ENCODE data around the gene SCN2A. TPM values are rescaled to one million over a fixed set of nuclear protein-coding genes. Genes with fewer than 3 reads are reported as not detected.

The SCN2A gene
- 0.05 TPM for polyA plus RNA-seq (ENCODE audit: insufficient read length)

- DNase-seq (ENCODE audit: low read depth): peak; percentile 9
Observed at GRCh38 chr2:165239230-165239629, at the start of gene SCN2A. Gene SCN2A, plus strand, starts transcription at chr2:165239414. Its CDS starts 56,410 bp downstream, at chr2:165295824.

- no peak for DNase-seq (ENCODE audit: low read depth)
Observed at GRCh38 chr2:165191096-165191728, 48.0 kb upstream of the SCN2A start.

DNA sequence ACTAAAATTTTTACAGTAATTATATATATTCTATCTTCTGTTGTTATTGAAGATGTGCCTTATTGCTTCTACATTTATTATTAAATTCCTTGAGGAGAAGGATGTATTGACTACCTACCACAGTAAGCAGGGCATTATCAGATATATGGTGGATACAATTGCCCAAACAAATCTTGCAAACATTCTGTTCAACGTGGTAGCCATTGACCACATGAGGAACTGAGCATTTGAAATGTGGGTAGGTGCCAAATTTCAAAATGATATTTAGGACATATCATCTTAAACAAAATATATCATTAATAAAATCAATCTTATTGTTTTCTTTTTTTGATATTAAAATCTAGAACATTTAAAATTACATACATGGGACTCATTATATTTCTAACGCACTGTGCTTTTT lies 46.5 kb upstream of the SCN2A start:
- DNase-seq (ENCODE audit: low read depth): no peak

DNA sequence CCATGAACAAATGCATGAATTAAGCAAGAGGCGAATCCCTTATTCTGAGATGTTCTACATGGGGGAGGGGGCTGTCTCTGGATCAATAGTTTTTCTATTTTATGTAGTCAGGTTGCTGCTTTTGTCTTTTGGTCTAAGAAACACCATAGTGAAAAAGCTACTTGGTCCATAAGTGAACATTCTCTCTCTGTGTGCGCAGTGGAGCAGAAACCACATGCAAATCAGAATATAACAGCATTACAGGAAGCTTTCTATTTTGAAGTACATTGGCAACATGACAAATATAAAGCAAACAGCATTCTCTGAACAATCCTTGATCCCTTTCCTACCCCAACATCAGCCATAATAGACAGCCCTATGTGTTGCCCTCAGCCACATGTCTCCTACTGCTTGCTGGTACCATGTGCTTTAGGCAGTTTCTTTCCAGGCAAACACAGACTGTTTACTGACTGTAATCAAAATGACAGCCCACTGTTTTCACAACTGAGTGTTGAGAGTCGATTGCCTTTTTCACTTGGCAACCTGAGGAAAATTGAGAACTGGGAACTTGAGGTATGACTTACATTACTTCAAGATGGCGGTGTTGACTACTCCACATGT lies 45.9 kb upstream of the SCN2A start:
- DNase-seq (ENCODE audit: low read depth): no peak

DNA sequence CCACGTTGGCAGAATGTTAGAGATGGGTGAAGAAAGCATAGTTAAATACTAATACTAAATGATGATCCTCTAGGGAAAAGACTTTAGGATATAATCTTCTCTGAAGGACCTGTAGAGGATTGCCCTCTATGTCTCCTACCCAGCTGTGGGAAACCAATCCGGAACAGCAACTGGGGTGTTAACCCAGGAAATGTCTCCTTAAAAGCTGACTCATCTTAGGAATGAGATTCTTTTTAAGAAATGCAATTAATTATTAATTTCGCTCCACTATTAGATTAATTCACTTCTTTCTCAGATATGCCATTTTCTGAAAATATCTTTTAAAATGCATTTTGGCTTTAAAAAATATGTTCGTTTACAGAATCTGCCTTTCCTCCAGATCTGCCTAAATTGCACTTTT lies 42.8 kb upstream of the SCN2A start:
- no peak for DNase-seq (ENCODE audit: low read depth)

DNA sequence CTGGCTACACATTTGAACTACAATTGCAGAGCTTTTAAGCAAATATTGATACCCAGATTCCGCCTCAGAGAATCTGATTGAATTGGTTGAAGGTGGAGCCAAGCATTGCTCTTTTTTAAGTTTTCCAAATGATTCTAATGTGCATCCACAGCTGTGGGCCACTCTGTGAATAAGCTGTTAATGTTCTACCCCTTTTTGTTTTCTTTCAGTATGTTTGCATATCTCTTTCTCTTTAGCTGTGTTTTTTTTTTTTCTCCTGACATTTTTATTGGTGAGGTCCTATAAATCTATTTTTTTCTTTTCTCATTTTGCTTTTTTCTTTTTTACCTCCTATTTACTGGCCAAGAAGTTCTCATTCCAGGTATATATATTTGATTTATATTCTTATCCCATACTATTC lies 41.9 kb upstream of the SCN2A start:
- DNase-seq (ENCODE audit: low read depth): no peak

DNA sequence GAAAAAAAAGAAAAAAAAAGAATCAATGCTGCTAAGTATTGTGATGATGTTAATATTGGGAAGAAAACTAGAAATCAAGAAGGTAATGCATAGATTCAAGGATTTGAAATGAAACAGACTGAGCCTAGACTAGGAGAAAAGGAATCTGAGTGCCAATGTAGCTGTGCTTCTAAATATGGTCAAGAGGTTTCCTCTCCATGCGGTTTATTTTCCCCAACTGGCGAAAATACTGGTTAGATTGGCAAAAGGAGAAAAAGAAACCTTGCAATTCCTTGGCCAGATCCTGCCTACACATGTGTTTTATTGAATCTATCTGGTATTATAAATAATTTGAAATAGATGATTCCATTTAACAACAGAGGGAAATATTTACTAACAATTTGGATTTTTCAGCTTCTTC lies 41.0 kb upstream of the SCN2A start:
- no peak for DNase-seq (ENCODE audit: low read depth)

- no peak for DNase-seq (ENCODE audit: low read depth)
Observed at GRCh38 chr2:165202239-165202638, 37.0 kb upstream of the SCN2A start.

GRCh38 chr2:165203689-165204559 lies 35.3 kb upstream of the SCN2A start, which contains the start of gene SCN3A:
Gene SCN3A, minus strand, starts transcription at chr2:165204050. Its CDS starts 27,656 bp downstream, at chr2:165176394.
- peak; percentile 14 for DNase-seq (ENCODE audit: low read depth)

- DNase-seq (ENCODE audit: low read depth): no peak
Observed at GRCh38 chr2:165205865-165206264, 33.3 kb upstream of the SCN2A start.

- DNase-seq (ENCODE audit: low read depth): no peak
Observed at GRCh38 chr2:165208094-165208493, 31.1 kb upstream of the SCN2A start.

- DNase-seq (ENCODE audit: low read depth): no peak
Observed at GRCh38 chr2:165214093-165214492, 25.1 kb upstream of the SCN2A start.

- no peak for DNase-seq (ENCODE audit: low read depth)
Observed at GRCh38 chr2:165219481-165219880, 19.7 kb upstream of the SCN2A start.

DNA sequence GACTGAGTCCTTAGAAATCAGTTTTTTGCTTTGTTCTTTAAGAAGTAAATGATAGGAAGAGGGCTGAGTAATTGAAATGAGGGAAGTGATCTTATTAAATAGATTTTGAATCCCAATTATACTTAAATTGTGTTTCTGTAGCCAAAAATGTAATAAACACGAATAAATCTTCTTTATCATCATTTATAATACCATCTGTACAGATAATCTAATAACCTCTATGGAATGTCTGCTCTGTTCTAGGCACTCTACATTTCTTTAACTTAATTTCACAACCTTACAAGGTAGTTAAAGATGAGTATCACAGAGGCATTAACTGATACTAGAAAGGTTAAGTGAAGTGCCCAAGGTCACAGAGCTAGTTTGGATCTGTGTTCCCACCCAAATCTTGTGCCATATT lies 14.3 kb upstream of the SCN2A start:
- DNase-seq (ENCODE audit: low read depth): no peak

GRCh38 chr2:165227571-165227970 lies 11.6 kb upstream of the SCN2A start:
- DNase-seq (ENCODE audit: low read depth): no peak

DNA sequence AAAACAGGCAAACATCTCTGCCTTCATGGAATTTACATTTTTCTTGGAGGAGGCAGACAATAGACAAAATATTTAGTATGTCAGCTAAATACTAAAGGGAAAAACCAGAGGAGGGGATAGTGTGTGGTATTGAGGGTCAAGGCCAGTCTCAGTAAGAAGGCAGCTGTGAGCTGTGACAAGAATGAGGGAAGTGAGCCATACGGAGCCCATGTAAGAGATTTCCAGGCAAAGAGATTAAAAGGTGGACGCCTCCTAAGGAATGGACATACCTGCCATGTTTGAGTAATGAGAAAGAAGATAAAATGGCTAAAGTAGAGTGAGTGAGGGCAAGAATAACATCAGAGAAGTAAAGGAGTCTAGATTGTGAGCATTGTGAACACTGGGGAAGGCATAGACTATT lies 2.2 kb upstream of the SCN2A start:
- no peak for DNase-seq (ENCODE audit: low read depth)

DNA sequence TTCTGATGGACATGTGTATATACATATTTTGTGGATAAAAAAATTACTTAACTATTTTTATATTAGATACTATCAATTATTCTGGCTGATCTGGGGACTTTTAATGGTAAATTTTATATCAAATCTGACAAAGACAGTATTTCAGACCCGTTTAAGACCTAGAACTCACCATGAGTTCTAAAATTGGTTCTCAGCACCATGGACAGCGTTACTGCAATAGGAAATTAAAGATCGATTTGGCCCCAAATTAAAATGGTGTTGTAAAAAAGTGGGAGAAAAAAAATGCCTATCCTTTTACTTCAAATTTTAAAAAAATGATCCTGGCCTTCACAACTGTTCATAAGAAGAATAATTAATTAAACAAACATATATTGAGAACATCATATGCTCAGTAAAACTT lies 919 bp upstream of the SCN2A start:
- peak; percentile 16 for DNase-seq (ENCODE audit: low read depth)

DNA sequence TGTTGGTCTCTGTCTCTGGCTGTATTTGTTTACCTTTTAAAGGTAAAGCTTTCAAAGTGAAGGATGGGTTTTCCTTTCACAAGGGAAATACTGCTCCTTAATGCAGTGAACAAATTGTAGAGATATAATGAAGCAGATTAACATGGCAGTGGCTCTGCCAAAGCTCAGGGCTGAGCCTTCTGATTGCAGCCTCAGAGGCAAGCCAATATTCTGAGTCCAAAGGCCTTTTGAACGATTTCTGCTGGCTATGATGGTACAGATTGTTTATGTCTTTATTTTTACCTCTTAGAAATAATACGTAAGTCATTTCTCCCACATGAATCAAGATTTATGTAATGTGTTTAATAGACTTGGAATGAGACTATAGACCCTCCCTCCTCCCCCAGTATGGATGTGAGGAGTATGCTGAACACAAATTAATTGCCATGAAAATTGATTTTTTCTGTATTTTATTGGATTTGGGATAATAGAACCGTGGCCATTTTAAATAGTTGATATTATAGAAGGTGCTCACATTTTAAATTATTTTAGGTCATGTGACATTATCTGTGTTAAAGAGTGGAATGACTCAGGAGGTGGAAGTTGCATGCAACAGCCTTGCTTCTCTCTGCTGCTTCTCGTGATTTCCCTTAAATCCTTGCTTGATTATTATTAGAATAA lies 772 bp downstream of the SCN2A start:
- DNase-seq (ENCODE audit: low read depth): no peak

- DNase-seq (ENCODE audit: low read depth): no peak
Observed at GRCh38 chr2:165240916-165241315, 1.7 kb downstream of the SCN2A start.

GRCh38 chr2:165245081-165245793 lies 6.0 kb downstream of the SCN2A start:
- no peak for DNase-seq (ENCODE audit: low read depth)

- no peak for DNase-seq (ENCODE audit: low read depth)
Observed at GRCh38 chr2:165248238-165248637, 9.0 kb downstream of the SCN2A start.
